Measurements from ENCODE around the gene RXRB.

GRCh38 chr6:33156964-33157363 is 43.5 kb downstream of the RXRB start:
- TF ChIP-seq POLR2A (IDR thresholded peaks at IDR 0.05): no peak
- no peak for TF ChIP-seq CTCF (IDR thresholded peaks at IDR 0.05)
